Activated naive CD4-positive, alpha-beta T cell treated with anti-CD3 and anti-CD28 coated beads for 36 hours (primary cell): ENCODE data around the gene GGA1. TPM values are rescaled to one million over a fixed set of nuclear protein-coding genes. Genes with fewer than 3 reads are reported as not detected.

ENCODE experiments used
- CTCF ChIA-PET: fragments of 350-600 bp; sonication (Branson Sonifier 250); formaldehyde crosslinking; loops from one replicate; lab custom pipeline; 2021; ENCODE audit warnings: antibody characterized with exemption; lab: Charles Lee
- DNase-seq: peaks from one replicate; pipeline ENCODE4 v3.0.0-alpha.2; 2020
- H3K27ac Mint-ChIP-seq: one replicate; pipeline ENCODE4 v1.8.0; 2021; ENCODE audit warnings: mild to moderate bottlenecking, mixed read lengths
- H3K27me3 Mint-ChIP-seq: one replicate; pipeline ENCODE4 v1.8.0; 2021; ENCODE audit warnings: low read depth, mixed read lengths
- H3K36me3 Mint-ChIP-seq: one replicate; pipeline ENCODE4 v1.8.0; 2021; ENCODE audit warnings: low read depth, mixed read lengths
- H3K4me1 Mint-ChIP-seq: one replicate; pipeline ENCODE4 v1.8.0; 2021; ENCODE audit warnings: low read depth, mixed read lengths
- H3K4me3 Mint-ChIP-seq: one replicate; pipeline ENCODE4 v1.8.0; 2021; ENCODE audit warnings: mild to moderate bottlenecking, moderate library complexity, mixed read lengths
- H3K9me3 Mint-ChIP-seq: one replicate; pipeline ENCODE4 v1.8.0; 2021; ENCODE audit warnings: mixed read lengths
- intact Hi-C: fragments of 100-400 bp; cut with micrococcal nuclease; formaldehyde crosslinking; loops from one replicate; pipeline ENCODE4 v1.15.1; 2023
- total RNA-seq, 2 experiments: library from RNA; stranded (reverse); gene quantifications; one replicate each; pipeline ENCODE4 v1.2.3, GENCODE V29; 2021

The GGA1 gene
- total RNA-seq, 2 experiments from 2014 or later: 46.1 to 49.1 TPM

DNA sequence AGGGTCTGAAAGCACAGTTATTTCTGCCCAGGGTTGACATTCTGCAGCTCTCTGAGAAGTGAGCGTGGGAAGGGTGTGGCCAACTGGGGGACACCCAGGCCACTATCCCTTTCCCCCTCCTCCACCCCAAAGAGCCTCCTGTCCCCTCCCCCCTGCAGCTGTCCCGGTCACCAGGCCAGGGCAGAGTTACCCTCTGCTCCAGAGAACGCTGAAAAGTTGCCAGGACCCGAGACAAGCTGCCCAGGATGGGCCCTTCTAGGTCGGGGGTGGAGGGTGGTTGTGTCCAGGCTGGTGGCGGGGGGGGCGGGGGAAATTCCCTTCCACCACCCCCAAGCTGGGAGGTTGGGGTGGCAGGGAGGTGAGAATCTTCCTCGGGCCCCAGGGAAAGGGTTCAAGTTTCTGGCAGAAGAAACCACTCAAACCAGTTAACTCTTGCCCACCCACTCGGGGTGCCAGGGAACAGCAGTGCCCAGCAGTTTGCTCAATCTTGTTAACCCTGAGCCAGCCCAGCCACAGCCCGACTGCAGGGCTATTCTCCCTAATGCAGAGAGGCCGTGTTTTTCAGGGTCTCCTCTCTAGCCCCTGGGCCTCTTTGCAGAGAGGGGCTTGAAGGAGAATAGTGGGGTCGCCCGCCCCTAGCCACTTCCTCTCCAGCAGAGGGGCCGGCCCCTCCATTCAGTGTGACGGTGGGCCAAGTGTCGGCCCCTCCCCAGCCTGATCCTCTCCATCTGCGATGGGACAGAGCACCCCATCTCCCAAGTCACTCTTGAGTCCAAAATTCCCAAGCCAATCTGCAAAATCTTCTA, 67.5 kb downstream of the GGA1 start:
- Mint-ChIP-seq H3K27me3 (no peaks in the 10 kb centered on the region), H3K4me1 (peaks cover 56% of the 10 kb centered on the region), H3K9me3 (no peaks in the 10 kb centered on the region), H3K27ac (peak overlapping the region; percentile 95), H3K4me3 (peak overlapping the region; percentile 83), H3K36me3 (no peaks in the 10 kb centered on the region)
- DNase-seq: peak; percentile 35
- CTCF ChIA-PET: interaction anchor here (1.1 to 15.6 kb wide), 4 partner anchors 15 to 51 kb away, joined by 3 to 260 read pairs (median 6); partner anchors contain the start of genes PDXP and SH3BP1
- intact Hi-C loops: loop anchor here (5.0 to 10.0 kb wide), 3 partner anchors 131 to 441 kb away; partner anchors contain the start of genes ANKRD54 and GCAT

DNA sequence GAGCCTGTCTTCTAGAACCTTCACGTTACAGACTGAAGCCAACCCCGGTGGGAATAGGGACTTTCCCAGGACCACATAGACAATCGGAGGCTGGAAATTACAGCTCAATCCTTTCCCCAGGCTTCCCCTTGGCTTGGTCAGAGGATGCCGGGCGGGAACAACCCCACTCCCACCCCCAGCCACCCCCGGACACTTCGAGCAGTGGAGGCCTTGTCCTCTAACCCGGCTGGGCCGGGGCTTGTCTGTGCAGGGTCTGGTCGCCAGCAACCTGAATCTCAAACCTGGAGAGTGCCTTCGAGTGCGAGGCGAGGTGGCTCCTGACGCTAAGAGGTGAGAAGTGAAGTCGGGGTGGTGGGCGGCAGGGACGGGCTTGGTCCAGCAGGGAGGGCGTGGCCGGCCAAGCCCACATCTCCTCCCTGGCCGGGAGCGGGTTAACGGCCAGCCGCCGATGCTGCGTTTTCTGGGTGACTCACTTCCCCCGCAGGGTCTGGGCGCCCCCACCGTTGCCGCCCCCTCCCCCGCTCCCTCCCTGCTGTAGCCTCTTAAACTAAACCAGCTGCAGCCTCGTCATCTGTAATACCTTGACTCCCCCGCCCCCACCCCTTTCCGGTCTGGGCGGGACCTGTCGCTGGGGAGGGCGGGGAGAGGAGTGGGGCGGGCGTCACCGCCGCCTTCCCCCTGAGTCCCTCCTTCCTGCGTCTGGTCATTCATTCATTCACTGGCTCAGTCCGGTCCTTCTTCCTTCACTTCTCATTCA, 68.3 kb downstream of the GGA1 start:
- Mint-ChIP-seq H3K27ac (peak overlapping the region; percentile 95), H3K36me3 (no peaks in the 10 kb centered on the region), H3K4me3 (peak overlapping the region; percentile 83), H3K9me3 (no peaks in the 10 kb centered on the region), H3K4me1 (peaks cover 56% of the 10 kb centered on the region), H3K27me3 (no peaks in the 10 kb centered on the region)
- CTCF ChIA-PET: interaction anchor here (0.9 to 15.6 kb wide), 3 partner anchors 15 to 34 kb away, joined by 3 to 260 read pairs (median 6); partner anchors contain the start of genes PDXP and SH3BP1
- intact Hi-C loops: loop anchor here (1.0 to 10.0 kb wide), 6 partner anchors 19 to 442 kb away; partner anchors contain the start of genes ANKRD54, GCAT, GGA1 and PDXP
- peak; percentile 97 for DNase-seq

DNA sequence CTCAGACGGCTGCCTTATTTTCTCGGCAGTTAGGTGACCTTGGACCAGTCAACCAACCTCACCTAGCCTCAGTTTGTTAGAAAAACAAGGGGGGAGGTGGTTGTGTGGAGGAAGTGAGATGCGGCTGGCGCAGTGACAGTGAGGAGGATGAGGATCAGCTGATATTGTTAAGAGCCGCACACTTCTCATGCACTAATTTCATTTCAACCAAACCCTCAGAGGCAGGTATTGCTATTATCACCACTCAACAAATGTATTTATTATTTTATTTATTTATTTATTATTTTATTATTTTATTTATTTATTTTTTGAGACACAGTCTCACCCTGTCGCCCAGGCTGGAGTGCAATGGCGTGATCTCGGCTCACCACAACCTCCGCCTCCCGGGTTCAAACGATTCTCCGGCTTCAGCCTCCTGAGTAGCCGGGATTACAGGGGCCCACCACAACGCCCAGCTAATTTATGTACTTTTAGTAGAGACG, 68.9 kb downstream of the GGA1 start:
- Mint-ChIP-seq H3K27me3 (no peaks in the 10 kb centered on the region), H3K4me1 (peaks cover 50% of the 10 kb centered on the region)
- intact Hi-C loops: loop anchor here (1.0 to 10.0 kb wide), 6 partner anchors 19 to 443 kb away; partner anchors contain the start of genes ANKRD54, GCAT, GGA1 and PDXP

DNA sequence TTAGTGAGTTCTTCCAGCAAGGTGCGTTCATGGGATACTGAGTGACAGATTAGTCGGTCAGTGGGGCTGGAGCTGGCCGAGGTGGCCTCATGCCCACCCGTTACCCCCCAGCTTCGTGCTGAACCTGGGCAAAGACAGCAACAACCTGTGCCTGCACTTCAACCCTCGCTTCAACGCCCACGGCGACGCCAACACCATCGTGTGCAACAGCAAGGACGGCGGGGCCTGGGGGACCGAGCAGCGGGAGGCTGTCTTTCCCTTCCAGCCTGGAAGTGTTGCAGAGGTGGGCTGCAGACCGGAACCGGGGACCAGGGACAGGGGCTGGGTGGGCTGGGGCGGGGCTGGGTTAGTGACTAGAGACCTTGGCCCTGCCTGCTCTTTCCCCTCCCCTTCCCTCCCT, 69.7 kb downstream of the GGA1 start:
- no peak overlapping the region for H3K27ac Mint-ChIP-seq
- H3K9me3 Mint-ChIP-seq: no peaks in the 10 kb centered on the region
- intact Hi-C loops: loop anchor here (5.0 to 10.0 kb wide), 3 partner anchors 129 to 444 kb away; partner anchors contain the start of genes ANKRD54 and GCAT
- no peak for DNase-seq
- no peaks in the 10 kb centered on the region for H3K27me3 Mint-ChIP-seq
- peaks cover 42% of the 10 kb centered on the region for H3K4me1 Mint-ChIP-seq
- H3K36me3 Mint-ChIP-seq: no peaks in the 10 kb centered on the region
- no peak overlapping the region for H3K4me3 Mint-ChIP-seq
- CTCF ChIA-PET: interaction anchor here (0.7 to 15.6 kb wide), 3 partner anchors 35 to 227 kb away, joined by 4 to 260 read pairs (median 4); partner anchors contain the start of gene SH3BP1

More for the DNA sequence above, 68.9 kb downstream of the GGA1 start:
- no peak for DNase-seq
- Mint-ChIP-seq H3K36me3 (no peaks in the 10 kb centered on the region), H3K9me3 (no peaks in the 10 kb centered on the region), H3K27ac (peak overlapping the region; percentile 95), H3K4me3 (peak overlapping the region; percentile 83)
- CTCF ChIA-PET: interaction anchor here (0.9 to 15.6 kb wide), 3 partner anchors 19 to 71 kb away, joined by 3 to 260 read pairs (median 4); partner anchors contain the start of genes PDXP and SH3BP1

DNA sequence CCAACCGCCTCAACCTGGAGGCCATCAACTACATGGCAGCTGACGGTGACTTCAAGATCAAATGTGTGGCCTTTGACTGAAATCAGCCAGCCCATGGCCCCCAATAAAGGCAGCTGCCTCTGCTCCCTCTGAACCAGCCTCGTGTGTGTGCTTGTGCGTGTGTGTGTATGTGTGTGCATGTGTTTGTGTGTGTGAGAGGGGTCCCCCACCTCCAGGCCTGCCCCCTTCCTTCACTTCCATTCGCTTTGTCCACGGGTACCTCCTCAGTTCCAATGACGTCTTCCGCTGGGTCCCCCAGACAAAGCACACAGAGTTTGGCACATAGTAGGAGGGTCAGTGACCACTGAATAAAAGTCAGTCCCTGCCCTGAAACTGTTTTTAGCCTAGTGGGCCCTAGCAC, 71.0 kb downstream of the GGA1 start:
- H3K27me3 Mint-ChIP-seq: no peaks in the 10 kb centered on the region
- CTCF ChIA-PET: interaction anchor here (0.5 to 15.6 kb wide), 10 partner anchors 18 to 219 kb away, joined by 3 to 260 read pairs (median 8); partner anchors contain the start of genes PDXP and SH3BP1
- no peak for DNase-seq
- peaks cover 32% of the 10 kb centered on the region for H3K4me1 Mint-ChIP-seq
- peak overlapping the region; percentile 10 for H3K4me3 Mint-ChIP-seq
- H3K36me3 Mint-ChIP-seq: no peaks in the 10 kb centered on the region
- intact Hi-C loops: loop anchor here (5.0 to 10.0 kb wide), 3 partner anchors 128 to 445 kb away; partner anchors contain the start of genes ANKRD54 and GCAT
- H3K9me3 Mint-ChIP-seq: no peaks in the 10 kb centered on the region
- H3K27ac Mint-ChIP-seq: no peak overlapping the region

DNA sequence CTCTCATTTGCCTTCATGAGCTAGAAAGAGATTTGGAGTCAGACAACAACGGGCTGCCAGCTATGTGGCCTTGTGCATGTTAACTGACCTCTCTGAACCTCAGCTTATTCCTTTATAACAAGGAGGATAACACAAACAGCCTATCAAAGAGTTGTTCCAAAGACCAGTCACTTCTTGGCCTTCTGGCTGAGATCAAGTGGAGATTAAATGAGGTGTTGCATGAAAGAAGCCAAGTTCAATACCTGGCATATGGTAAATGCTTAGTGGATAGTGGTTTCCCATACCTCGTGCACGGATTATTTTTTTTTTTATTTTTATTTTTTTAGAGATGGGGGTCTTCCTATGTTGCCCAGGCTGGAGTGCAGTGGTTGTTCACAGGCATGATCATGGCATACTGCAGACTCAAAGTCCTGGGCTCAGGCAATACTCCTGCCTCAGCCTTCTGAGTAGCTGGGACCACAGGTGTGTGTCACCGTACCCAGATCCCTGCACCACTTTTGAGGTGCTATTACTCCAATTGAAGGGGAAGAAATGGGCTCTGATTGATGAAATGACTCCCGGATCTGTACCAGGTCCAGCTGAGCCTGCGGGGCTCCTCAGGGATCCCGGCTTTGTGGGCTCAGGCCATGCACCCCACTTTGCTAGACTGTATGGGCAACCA, 71.7 kb downstream of the GGA1 start:
- Mint-ChIP-seq H3K4me1 (peaks cover 28% of the 10 kb centered on the region), H3K27me3 (no peaks in the 10 kb centered on the region), H3K36me3 (no peaks in the 10 kb centered on the region), H3K4me3 (no peak overlapping the region), H3K9me3 (no peaks in the 10 kb centered on the region), H3K27ac (no peak overlapping the region)
- DNase-seq: no peak
- CTCF ChIA-PET: interaction anchor here (0.6 to 15.6 kb wide), 11 partner anchors 15 to 218 kb away, joined by 3 to 260 read pairs (median 8); partner anchors contain the start of genes GCAT, PDXP and SH3BP1
- intact Hi-C loops: no loop called here

DNA sequence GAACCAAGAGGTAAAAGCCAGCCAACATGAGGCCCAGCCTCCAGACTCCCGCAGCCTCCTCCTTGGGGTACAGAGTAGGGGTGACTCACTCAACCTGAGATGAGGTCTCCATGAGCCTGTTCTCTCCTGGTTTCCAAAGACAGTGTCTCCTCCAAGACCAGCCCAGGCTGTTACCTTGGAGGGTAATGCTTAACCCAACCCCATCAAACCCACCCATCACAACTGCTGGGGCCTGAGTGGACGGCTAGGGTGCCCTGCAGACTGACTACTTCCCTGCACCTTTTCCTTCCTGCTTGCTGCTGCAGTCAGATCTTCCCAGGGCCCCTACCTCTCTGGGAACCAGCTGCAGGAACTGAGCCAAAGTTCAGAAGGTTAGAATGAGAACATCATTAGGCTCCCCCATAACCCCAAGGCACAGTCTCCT, 72.4 kb downstream of the GGA1 start:
- intact Hi-C loops: loop anchor here (1.0 kb wide), 4 partner anchors 20 to 73 kb away; partner anchors contain the start of gene GGA1
- no peak overlapping the region for H3K27ac Mint-ChIP-seq
- no peaks in the 10 kb centered on the region for H3K36me3 Mint-ChIP-seq
- CTCF ChIA-PET: interaction anchor here (1.0 to 15.6 kb wide), 16 partner anchors 10 to 141 kb away, joined by 3 to 260 read pairs (median 6); partner anchors contain the start of genes GCAT, PDXP and SH3BP1
- no peaks in the 10 kb centered on the region for H3K9me3 Mint-ChIP-seq
- DNase-seq: no peak
- H3K4me1 Mint-ChIP-seq: peaks cover 26% of the 10 kb centered on the region
- no peak overlapping the region for H3K4me3 Mint-ChIP-seq
- no peaks in the 10 kb centered on the region for H3K27me3 Mint-ChIP-seq

DNA sequence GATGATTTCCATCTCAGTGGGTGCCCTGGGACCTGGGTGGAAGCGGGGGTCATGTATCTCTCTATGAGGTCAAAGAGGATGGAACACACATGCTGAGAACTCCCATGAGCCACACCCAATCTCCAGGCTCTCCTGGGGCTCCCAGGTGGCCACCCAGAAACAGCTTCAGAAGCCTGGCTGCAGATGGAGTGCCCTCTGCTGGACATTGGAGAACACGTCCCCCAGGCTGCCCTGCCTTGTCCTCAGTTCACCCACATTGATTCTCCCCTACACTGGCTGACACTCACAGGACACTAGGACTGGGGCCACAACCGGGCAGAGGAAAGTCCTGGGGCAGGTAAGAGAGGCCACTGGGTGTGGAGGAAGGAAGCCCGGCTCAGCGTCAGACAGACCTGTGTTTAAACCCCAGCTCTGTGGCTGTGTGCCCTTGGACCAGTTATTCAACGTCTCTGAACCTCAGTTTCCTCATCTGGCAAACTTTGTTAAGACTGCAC, 73.0 kb downstream of the GGA1 start:
- H3K4me3 Mint-ChIP-seq: no peak overlapping the region
- intact Hi-C loops: loop anchor here (1.0 kb wide), 4 partner anchors 20 to 73 kb away; partner anchors contain the start of gene GGA1
- H3K4me1 Mint-ChIP-seq: peaks cover 26% of the 10 kb centered on the region
- peak overlapping the region; percentile 61 for H3K27ac Mint-ChIP-seq
- H3K36me3 Mint-ChIP-seq: peaks cover 2% of the 10 kb centered on the region
- no peaks in the 10 kb centered on the region for H3K9me3 Mint-ChIP-seq
- peak; percentile 86 for DNase-seq
- no peaks in the 10 kb centered on the region for H3K27me3 Mint-ChIP-seq
- CTCF ChIA-PET: interaction anchor here (0.7 to 15.6 kb wide), 18 partner anchors 11 to 142 kb away, joined by 3 to 260 read pairs (median 6); partner anchors contain the start of genes GCAT, PDXP and SH3BP1

Other genes with a start within 250 kb of the GGA1 start
- gene ELFN2, start 181.4 kb upstream of the GGA1 start, total RNA-seq: under 1 TPM; 0.57 to 0.79 TPM
- gene MFNG, start 122.5 kb upstream of the GGA1 start, total RNA-seq: 10 to 100 TPM; 83.1 to 90.9 TPM
- not detected for gene CARD10, start 89.4 kb upstream of the GGA1 start, total RNA-seq
- 1 to 10 TPM; 1.9 to 2.8 TPM for gene CDC42EP1, start 48.4 kb upstream of the GGA1 start, total RNA-seq
- not detected for gene LGALS2, start 28.7 kb upstream of the GGA1 start, total RNA-seq
- 10 to 100 TPM; 45.9 to 51.0 TPM for gene SH3BP1, start 30.8 kb downstream of the GGA1 start, total RNA-seq
- 10 to 100 TPM; 17.4 to 19.2 TPM for gene PDXP, start 49.9 kb downstream of the GGA1 start, total RNA-seq
- gene LGALS1, start 66.8 kb downstream of the GGA1 start, total RNA-seq: 10 to 100 TPM; 62.7 to 70.2 TPM
- 10 to 100 TPM; 26.7 to 30.4 TPM for gene NOL12, start 77.5 kb downstream of the GGA1 start, total RNA-seq
- 10 to 100 TPM; 17.5 to 18.8 TPM for gene TRIOBP, start 88.2 kb downstream of the GGA1 start, total RNA-seq
- 10 to 100 TPM; 26.9 to 27.2 TPM for gene GCAT, start 199.1 kb downstream of the GGA1 start, total RNA-seq
- gene GALR3, start 214.5 kb downstream of the GGA1 start, total RNA-seq: not detected
- gene ANKRD54, start 235.5 kb downstream of the GGA1 start, total RNA-seq: 10 to 100 TPM; 13.5 to 15.6 TPM
- gene EIF3L, start 240.6 kb downstream of the GGA1 start, total RNA-seq: 100 to 1,000 TPM; 776 to 797 TPM